GM13977 (cell line): ENCODE results near the gene ANKRD55.
A peak's percentile ranks its signal among the peaks of the same experiment; 100 is the strongest.

Source experiments
- DNase-seq: peaks from one replicate; pipeline ENCODE4 v3.0.0; 2012; ENCODE audit warnings: low spot score
- in situ Hi-C: fragments of 300-500 bp; cut with MboI; formaldehyde crosslinking; loops from one replicate; pipeline ENCODE4 v1.12.0; 2022; ENCODE audit warnings: low sequenced_read_pairs, low pct_unique_long_range_greater_than_20kb, mixed read lengths, inconsistent platforms; ENCODE audit not compliant: unreplicated experiment
- TF ChIP-seq, protein P1 (sequence below): IDR thresholded peaks from 2 replicates; pipeline ENCODE4 v1.5.1; 2012; ENCODE audit warnings: mild to moderate bottlenecking, control low read depth; ENCODE audit not compliant: insufficient read depth; ENCODE audit errors: extremely low read depth, missing control alignments

ANKRD55 gene

DNA sequence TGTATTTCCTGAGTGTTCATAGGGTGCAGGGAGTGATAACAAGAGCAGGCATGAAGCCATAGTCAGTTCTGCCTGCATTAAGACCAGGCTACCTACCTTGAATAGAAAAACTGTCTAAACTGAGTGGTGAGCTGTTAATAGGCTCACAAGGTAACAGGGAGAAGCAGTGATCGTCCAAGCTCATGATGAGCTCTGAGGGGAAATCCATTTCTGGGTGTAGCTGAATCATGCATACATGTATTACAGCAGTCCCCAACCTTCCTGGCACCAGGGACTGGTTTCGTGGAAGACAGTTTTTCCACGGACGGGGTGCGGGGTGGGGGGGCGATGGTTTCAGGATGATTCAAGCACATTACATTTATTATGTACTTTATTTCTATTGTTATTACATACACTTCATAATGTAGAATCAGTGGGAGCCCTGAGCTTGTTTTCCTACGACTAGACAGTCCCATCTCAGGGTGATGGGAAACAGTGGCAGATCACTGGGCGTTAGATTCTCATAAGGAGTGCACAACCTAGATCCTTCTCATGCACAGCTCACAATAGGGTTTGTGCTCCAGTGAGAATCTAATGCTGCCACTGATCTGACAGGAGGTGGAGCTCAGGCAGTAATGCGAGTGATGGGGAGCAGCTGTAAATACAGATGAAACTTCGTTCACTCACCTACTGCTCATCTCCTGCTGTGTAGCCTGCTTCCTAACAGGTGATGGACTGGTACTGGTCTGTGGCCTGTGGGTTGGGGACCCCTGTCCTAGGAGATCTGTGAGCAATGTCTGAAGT lies 138.4 kb downstream of the ANKRD55 start:
- in situ Hi-C loops, result no loop called here
- no peak for DNase-seq
- TF ChIP-seq, protein P1, sequence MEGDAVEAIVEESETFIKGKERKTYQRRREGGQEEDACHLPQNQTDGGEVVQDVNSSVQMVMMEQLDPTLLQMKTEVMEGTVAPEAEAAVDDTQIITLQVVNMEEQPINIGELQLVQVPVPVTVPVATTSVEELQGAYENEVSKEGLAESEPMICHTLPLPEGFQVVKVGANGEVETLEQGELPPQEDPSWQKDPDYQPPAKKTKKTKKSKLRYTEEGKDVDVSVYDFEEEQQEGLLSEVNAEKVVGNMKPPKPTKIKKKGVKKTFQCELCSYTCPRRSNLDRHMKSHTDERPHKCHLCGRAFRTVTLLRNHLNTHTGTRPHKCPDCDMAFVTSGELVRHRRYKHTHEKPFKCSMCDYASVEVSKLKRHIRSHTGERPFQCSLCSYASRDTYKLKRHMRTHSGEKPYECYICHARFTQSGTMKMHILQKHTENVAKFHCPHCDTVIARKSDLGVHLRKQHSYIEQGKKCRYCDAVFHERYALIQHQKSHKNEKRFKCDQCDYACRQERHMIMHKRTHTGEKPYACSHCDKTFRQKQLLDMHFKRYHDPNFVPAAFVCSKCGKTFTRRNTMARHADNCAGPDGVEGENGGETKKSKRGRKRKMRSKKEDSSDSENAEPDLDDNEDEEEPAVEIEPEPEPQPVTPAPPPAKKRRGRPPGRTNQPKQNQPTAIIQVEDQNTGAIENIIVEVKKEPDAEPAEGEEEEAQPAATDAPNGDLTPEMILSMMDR, result no peak

DNA sequence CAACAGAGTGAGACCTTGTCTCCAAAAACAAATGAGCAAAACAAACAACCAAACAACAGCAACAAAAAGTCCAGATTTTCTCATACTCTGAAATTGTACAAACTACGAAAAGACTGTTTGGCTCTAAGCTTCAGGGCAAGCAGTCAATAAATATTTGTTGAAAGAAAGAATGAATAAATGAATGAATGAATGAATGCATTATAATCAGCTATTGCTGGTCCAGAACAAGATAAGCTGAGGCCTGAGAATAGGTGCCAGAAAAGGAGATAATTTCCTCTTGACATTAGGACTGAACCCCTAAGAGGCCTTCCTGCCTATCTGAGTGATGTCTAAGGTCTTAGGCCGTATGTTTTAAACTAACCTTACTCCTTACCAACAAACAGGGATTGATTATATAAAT lies 139.2 kb downstream of the ANKRD55 start:
- TF ChIP-seq, protein P1, result no peak
- in situ Hi-C loops, result no loop called here
- DNase-seq, result no peak

DNA sequence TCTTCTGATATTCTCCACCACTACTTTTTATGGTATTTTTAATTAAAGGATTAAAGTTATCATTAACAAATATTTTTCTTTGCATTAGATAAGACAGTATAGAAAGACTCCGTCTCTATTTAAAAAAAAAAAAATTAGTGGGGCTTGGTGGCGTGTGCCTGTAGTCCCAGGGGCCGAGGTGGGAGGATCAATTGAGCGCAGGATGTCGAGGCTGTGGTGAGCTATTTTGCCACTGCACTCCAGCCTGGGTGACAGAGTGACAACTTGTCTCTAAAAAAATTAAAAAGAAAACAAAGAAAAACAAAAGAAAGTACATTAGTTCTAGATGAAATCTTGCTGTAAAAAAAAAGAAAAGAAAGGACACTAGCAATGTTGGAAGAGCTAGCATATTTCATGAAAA lies 141.0 kb downstream of the ANKRD55 start:
- DNase-seq, result no peak
- TF ChIP-seq, protein P1, result no peak
- in situ Hi-C loops, result no loop called here

DNA sequence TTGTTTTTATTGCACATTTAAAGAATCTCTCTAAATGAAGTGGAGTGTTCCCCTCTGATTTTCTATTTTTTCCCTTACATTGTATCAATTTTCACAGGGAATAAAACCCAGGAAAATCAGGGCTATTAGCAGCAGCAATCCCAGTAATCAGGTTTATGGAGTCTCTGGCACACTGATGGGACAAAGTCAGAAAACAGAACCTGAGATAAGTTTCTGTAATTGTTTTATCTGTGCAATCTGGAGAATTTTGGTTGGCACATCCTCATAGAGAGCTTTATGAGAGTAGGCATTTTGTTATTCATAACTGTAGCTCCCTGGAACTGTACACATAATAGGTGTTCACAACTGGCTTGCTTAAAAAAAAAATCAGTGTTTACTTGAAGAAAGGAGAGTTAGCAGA lies 141.5 kb downstream of the ANKRD55 start:
- no peak for DNase-seq
- in situ Hi-C loops, result no loop called here
- TF ChIP-seq, protein P1, result no peak

DNA sequence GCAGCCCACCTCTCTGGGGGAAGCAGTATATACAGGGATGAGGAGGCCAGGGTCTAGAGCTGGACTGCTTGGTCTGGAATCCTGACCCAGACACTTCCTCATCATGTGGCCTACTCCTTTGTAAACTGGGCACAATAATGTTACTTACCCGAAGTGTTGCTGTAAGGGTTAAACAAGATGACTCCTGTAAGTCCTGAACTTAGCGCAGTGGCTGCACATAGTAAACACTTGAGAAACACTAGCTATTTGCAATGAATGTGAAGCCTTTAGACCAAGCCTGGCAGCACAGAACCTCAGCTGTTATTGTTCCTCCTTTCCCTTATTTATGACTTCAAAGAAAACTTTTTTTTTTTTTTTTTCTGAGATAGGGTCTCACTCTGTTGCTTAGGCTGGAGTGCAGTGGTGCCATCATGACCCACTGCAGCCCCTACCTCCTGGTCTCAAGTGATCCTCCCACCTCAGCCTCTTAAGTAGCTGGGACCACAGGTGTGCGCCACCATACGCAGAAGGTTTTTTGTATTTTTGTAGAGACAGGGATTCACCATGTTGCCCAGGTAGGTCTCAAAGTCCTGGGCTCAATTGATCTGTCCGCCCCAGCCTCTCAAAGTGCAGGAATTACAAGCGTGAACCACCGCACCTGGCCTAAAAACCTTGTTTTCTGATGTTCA lies 142.2 kb downstream of the ANKRD55 start:
- no peak for DNase-seq
- in situ Hi-C loops, result no loop called here
- TF ChIP-seq, protein P1, result no peak

DNA sequence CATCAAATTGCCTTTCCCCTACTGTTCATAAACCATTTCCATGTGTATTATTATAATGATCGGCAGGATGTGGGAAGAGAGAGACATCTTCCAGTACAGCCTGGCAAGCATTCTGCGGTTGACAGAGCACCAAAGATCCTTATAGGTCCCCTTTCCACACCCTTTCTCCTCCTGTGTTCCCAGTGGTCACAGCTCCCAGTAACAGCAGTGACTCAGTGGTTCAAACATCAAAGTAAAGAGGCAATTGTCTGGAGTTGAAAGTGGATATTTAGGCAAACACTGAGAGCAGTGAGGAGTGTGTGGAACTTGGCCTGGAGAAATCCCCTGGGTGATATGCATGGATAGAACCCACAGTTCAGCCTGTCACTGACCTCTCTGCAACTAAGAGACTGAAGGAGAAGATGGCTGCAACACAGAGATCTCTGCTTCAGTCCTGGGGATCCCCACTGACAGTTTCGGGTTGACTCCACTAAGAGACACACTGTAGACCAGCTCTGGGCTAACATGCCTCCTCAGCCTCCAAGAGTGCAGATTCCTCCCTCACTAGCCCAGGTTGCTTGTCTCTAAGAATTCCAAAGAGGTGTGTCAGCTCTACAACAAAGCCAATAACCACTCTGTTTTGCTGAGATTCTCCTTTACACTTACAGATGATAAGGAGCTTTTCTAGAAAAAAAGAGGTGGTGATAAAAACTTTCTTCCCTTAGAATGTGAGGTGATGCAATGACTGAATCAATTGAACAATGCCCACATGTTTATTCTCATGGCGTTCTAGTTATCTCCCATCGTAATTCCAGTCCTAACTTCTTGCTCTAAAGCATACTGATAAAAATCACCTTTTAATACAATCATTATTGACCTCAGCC lies 143.9 kb downstream of the ANKRD55 start:
- TF ChIP-seq, protein P1, result no peak
- peak; percentile 71 for DNase-seq
- in situ Hi-C loops, result no loop called here
